BLaER1 treated with 17β-estradiol and CSF1 and Interleukin-3, amounts not matched to agents 10 nM and 100 nM (cell line): ENCODE data around the gene IRAK1BP1.
"Not testable (repeated sequence)": the region's sequence is repeated elsewhere in the genome, so short reads cannot be mapped to it uniquely, and the experiment has no call there.

ENCODE experiments used
- H3K27ac ChIP-seq, 11 experiments: shearing (Covaris generic); formaldehyde crosslinking; 2 replicates each; pipeline ENCODE4 v1.8.1; 2022
- H3K27me3 ChIP-seq, 11 experiments: shearing (Covaris generic); formaldehyde crosslinking; 2 replicates each; pipeline ENCODE4 v1.8.1; 2022
- H3K36me3 ChIP-seq, 11 experiments: shearing (Covaris generic); formaldehyde crosslinking; 2 replicates each; pipeline ENCODE4 v1.8.1; 2022
- H3K4me1 ChIP-seq, 10 experiments: shearing (Covaris generic); formaldehyde crosslinking; 2 replicates each; pipeline ENCODE4 v1.8.1; 2022
- H3K4me2 ChIP-seq, 11 experiments: shearing (Covaris generic); formaldehyde crosslinking; 2 replicates each; pipeline ENCODE4 v1.8.1; 2022
- H3K4me3 ChIP-seq, 10 experiments: shearing (Covaris generic); formaldehyde crosslinking; 2 replicates each; pipeline ENCODE4 v1.8.1; 2022
- H3K9ac ChIP-seq, 11 experiments: shearing (Covaris generic); formaldehyde crosslinking; 2 replicates each; pipeline ENCODE4 v1.8.1; 2022
- H3K9me3 ChIP-seq, 11 experiments: shearing (Covaris generic); formaldehyde crosslinking; replicated peaks in 1 of 11; 2 replicates each; pipeline ENCODE4 v1.8.1; 2022
- H4K20me1 ChIP-seq, 11 experiments: shearing (Covaris generic); formaldehyde crosslinking; 2 replicates each; pipeline ENCODE4 v1.8.1; 2022
- Cebpa-rat ChIP-seq, 11 experiments: shearing (Covaris generic); IDR thresholded peaks; 2 replicates each; pipeline ENCODE4 v1.8.1; 2022

The IRAK1BP1 gene

DNA sequence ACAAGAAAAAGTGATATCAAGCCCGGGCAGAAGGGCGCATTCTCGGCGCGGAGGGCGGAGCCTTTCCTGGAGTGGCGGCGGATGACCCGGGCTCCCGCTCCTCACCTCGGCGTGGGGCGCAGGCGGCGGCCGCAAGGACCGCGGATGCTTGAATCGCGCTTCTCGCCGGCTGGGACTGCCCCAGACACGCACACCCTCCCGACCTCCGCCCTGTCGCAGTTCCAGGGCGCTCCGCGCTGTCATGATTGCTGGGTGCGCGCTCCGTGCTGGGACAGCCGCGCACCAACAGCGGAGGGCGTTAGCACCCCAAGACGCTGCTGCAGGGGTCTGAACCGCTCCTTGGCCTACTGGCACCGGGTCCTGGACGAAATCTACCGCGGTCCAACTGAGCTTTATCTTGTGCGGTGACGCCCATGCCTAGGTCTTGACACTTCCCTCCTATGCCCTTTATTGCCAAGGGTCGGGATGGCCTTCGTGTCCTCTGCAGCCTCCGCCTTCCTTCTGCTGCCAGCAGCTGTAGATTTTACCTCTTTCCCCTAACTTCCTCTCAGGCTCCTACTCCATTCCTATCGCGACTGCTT is 43.3 kb downstream of the IRAK1BP1 start:
- no peak for TF ChIP-seq Cebpa-rat (IDR thresholded peaks at IDR 0.05)
- Histone ChIP-seq H4K20me1 (no peaks in the 10 kb centered on the region), H3K9me3 (peaks cover 0 to 10% (median 7%) of the 10 kb centered on the region in 11 experiments; a peak in 13 of 22 replicates), H3K27ac (peak overlapping the region in 3 of 11 experiments; percentile 78 to 83 (median 80); a peak in 1 of 22 replicates), H3K9ac (no peak overlapping the region), H3K27me3 (no peaks in the 10 kb centered on the region), H3K4me1 (peaks cover 0 to 34% (median 7%) of the 10 kb centered on the region in 10 experiments; a peak in 10 of 20 replicates), H3K4me2 (peak overlapping the region in 2 of 11 experiments; percentile 52 to 58; a peak in 1 of 22 replicates), H3K36me3 (no peaks in the 10 kb centered on the region), H3K4me3 (no peak overlapping the region)

DNA sequence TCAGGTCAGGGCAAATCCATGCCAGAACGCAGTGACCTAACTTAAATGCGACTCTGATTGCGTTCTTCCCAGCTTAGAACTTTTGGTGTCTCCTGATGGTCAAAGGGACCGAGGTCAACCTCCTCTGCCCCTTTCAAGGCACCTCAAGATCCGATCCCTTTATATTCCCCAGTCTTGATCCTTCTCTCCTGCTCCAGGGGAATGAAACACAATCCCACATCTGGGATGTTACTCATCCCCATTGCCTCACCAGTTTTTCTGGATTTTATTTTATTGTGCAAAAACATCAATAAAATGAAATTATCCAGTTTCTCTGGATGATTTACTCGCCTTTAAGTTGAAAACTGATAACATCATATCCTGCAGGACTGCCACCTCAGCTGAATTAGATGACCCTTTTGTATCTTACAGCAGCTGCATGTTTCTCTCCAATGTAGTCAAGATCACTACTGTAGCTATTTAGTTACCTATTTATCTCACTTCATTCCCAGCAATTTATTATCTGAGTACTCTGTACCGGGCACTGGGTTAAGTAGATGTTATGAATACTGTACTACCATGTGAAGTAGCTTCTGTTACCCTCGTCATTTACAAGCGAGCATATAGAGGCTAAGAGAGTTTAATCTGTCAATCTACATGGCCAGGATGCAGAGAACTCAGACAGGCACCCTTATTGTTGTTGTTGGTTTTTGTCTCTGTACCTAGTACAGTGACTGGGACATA is 44.0 kb downstream of the IRAK1BP1 start:
- no peak for TF ChIP-seq Cebpa-rat (IDR thresholded peaks at IDR 0.05)
- Histone ChIP-seq H3K4me3 (no peak overlapping the region), H3K36me3 (no peaks in the 10 kb centered on the region), H3K27ac (no peak overlapping the region), H3K9me3 (peaks cover 0 to 10% (median 7%) of the 10 kb centered on the region in 11 experiments; a peak in 14 of 22 replicates), H3K4me2 (no peak overlapping the region), H3K27me3 (no peaks in the 10 kb centered on the region), H3K4me1 (peaks cover 0 to 34% (median 7%) of the 10 kb centered on the region in 10 experiments; a peak in 10 of 20 replicates), H4K20me1 (no peaks in the 10 kb centered on the region), H3K9ac (no peak overlapping the region)

DNA sequence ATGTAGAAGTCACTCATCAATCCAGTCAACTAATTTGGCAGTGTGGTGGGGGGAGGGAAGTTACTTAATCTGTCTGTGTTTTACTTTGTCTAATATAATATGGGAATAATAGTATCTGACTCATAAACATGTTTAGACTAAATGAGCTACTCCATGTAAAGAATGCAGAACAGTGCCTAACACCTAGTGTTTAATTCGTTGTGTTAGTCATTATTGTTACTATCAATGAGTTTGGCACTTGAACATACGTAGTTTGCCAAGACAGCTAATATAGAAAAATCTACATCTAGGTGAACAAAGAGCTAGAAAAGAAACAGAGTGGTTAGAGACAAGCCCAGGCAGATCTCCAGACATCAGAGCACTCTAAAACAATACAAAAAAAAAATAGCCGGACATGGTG is 49.1 kb downstream of the IRAK1BP1 start:
- Histone ChIP-seq H3K27ac (no peak overlapping the region), H3K4me3 (no peak overlapping the region), H3K27me3 (no peaks in the 10 kb centered on the region), H3K9me3 (peaks cover 0 to 24% (median 10%) of the 10 kb centered on the region in 11 experiments; a peak in 12 of 22 replicates), H3K9ac (no peak overlapping the region), H3K4me1 (peaks cover 0 to 9% (median 0%) of the 10 kb centered on the region in 10 experiments; a peak in 2 of 20 replicates), H3K36me3 (no peaks in the 10 kb centered on the region), H3K4me2 (no peak overlapping the region), H4K20me1 (no peaks in the 10 kb centered on the region)
- TF ChIP-seq Cebpa-rat (IDR thresholded peaks at IDR 0.05): no peak

DNA sequence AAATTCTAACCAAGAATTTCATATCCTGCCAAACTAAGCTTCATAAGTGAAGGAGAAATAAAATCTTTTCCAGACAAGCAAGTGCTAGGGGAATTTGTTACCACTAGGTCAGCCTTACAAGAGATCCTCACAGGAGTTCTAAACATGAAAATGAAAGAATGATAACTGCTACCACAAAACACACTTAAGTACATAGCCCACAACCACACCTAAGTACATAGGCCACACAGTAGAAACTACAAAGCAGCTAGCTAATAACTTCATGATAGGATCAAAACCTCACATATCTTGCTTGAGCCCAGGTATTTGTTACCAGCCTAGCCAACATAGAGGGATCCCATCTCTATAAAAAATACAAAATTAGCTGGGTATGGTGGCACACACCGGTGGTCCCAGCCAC is 50.4 kb downstream of the IRAK1BP1 start:
- Histone ChIP-seq H3K9me3 (peaks cover 0 to 27% (median 10%) of the 10 kb centered on the region in 11 experiments; a peak in 12 of 22 replicates), H3K27ac (no peak overlapping the region), H3K4me1 (peaks cover 0 to 9% (median 0%) of the 10 kb centered on the region in 10 experiments; a peak in 2 of 20 replicates), H3K27me3 (no peaks in the 10 kb centered on the region), H3K4me2 (no peak overlapping the region), H3K36me3 (no peaks in the 10 kb centered on the region), H3K9ac (no peak overlapping the region), H4K20me1 (no peaks in the 10 kb centered on the region), H3K4me3 (no peak overlapping the region)
- no peak for TF ChIP-seq Cebpa-rat (IDR thresholded peaks at IDR 0.05)

DNA sequence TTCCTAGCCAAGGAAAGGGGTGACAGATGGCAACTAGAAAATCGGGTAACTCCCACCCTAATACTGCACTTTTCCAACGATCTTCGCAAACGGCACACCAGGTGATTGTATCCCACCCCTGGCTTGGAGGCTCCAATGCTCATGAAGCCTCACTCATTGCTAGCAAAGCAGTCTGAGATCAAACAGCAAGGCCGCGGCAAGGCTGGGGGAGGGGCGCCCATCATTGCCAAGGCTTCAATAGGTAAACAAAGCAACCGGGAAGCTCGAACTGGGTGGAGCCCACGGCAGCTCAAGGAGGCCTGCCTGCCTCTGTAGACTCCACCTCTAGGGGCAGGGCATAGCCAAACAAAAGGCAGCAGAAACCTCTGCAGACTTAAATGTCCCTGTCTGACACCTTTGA is 53.8 kb downstream of the IRAK1BP1 start:
- peaks cover 0 to 27% (median 10%) of the 10 kb centered on the region in 11 experiments; a peak in 12 of 22 replicates for H3K9me3 ChIP-seq
- H3K4me1 ChIP-seq, H3K27ac ChIP-seq, H3K9ac ChIP-seq, H3K27me3 ChIP-seq, H3K36me3 ChIP-seq, H3K4me3 ChIP-seq, H4K20me1 ChIP-seq, H3K4me2 ChIP-seq: not testable (repeated sequence)

DNA sequence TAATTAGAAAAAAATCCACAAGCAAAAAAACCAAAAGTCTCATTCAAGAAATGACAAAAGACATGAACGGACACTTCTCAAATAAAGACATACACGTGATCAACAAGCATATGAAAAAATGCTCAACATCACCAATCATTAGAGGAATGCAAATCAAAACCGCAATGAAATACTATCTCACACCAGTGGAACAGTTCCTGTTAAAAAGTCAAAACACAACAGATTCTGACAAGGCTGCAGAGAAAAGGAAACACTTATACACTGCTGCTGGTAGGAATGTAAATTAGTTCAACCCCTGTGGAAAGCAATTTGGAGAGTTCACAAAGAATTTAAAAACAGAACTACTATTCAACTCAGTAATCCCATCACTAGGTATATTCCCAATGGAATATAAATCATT is 58.0 kb downstream of the IRAK1BP1 start:
- no peak for TF ChIP-seq Cebpa-rat (IDR thresholded peaks at IDR 0.05)
- no peaks in the 10 kb centered on the region for H3K4me1 ChIP-seq
- no peak overlapping the region for H3K4me3 ChIP-seq
- H4K20me1 ChIP-seq: no peaks in the 10 kb centered on the region
- peaks cover 0 to 13% (median 6%) of the 10 kb centered on the region in 11 experiments; a peak in 8 of 22 replicates for H3K9me3 ChIP-seq
- no peak overlapping the region for H3K9ac ChIP-seq
- no peaks in the 10 kb centered on the region for H3K27me3 ChIP-seq
- H3K27ac ChIP-seq: no peak overlapping the region
- no peaks in the 10 kb centered on the region for H3K36me3 ChIP-seq
- no peak overlapping the region for H3K4me2 ChIP-seq

DNA sequence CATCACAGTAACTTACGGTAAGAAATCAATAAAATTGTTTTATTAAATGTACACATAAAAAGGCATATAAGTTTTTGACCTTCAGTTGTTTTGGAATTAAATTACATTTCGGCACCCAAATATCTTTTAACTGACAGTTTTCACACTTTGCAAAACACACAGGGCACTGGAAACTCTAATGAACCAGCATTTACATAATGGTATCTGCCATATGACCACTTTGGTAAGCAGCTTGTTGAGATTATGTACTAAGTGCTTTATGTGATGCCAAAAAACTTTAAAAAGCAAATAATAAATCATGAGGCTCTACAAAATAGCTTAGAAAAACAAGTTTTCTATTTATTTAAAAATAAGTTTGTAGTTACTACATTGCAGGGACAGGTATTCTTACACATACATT is 68.2 kb downstream of the IRAK1BP1 start:
- H3K27me3 ChIP-seq: no peaks in the 10 kb centered on the region
- TF ChIP-seq Cebpa-rat (IDR thresholded peaks at IDR 0.05): no peak
- peaks cover under 1 to 17% (median 2%) of the 10 kb centered on the region in 11 experiments; a peak in 13 of 22 replicates for H3K36me3 ChIP-seq
- no peaks in the 10 kb centered on the region for H3K4me1 ChIP-seq
- no peak overlapping the region for H3K9ac ChIP-seq
- H3K4me2 ChIP-seq: no peak overlapping the region
- no peak overlapping the region for H3K27ac ChIP-seq
- H3K9me3 ChIP-seq: peaks cover 0 to 4% (median 0%) of the 10 kb centered on the region in 11 experiments; a peak in 1 of 22 replicates
- no peak overlapping the region for H3K4me3 ChIP-seq
- no peaks in the 10 kb centered on the region for H4K20me1 ChIP-seq

DNA sequence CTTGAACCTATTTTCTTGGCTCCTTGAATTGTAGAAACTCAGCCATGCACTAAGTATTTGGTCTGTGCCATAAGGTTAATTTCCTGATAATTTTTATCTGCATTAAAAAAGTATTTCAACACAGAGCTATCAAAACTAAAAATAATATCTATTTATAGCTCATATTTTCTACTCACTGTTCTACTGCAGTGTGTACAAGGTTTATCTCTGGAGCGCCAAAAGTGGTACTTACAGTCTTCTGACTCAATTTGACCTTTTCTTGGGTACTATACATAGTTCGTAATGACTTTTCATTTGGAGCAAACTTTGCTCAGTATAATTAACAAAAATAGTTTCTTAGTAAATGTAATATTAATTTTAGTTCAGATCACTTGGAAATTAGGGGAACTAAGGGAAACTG is 69.2 kb downstream of the IRAK1BP1 start:
- H3K4me3 ChIP-seq: no peak overlapping the region
- H3K4me2 ChIP-seq: no peak overlapping the region
- no peak for TF ChIP-seq Cebpa-rat (IDR thresholded peaks at IDR 0.05)
- no peak overlapping the region for H3K9ac ChIP-seq
- no peak overlapping the region for H3K27ac ChIP-seq
- no peaks in the 10 kb centered on the region for H4K20me1 ChIP-seq
- H3K36me3 ChIP-seq: peaks cover 7 to 24% (median 8%) of the 10 kb centered on the region in 11 experiments; a peak in 16 of 22 replicates
- H3K27me3 ChIP-seq: no peaks in the 10 kb centered on the region
- H3K4me1 ChIP-seq: no peaks in the 10 kb centered on the region
- H3K9me3 ChIP-seq: peaks cover 0 to 4% (median 0%) of the 10 kb centered on the region in 11 experiments; a peak in 1 of 22 replicates

DNA sequence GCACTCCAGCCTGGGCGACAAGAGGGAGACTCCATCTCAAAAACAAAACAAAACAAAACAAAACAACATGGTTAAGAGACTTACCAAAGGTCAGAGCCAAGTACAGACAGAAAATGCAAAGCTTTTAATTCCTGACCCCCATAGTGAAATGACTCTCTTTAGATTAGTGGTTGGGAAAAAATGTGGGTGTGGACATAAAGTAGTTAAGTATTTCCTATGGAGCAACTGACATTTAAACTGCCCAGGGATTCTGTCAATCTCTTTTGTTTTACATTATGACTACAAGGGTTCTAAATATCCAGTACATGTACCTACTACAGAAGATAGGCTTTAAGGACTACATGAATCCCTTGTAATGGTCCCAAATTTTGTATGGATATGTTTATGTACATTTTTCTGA is 75.1 kb downstream of the IRAK1BP1 start:
- H3K9me3 ChIP-seq: no peaks in the 10 kb centered on the region
- peaks cover 22 to 71% (median 54%) of the 10 kb centered on the region in 11 experiments; a peak in 19 of 22 replicates for H3K36me3 ChIP-seq
- H3K4me1 ChIP-seq: 0 out of 20 replicates have a peak, but pooled peaks cover 0 to 4% (median 0%) of the 10 kb centered on the region in 10 experiments
- no peaks in the 10 kb centered on the region; a peak in 1 of 22 replicates for H4K20me1 ChIP-seq
- no peak overlapping the region for H3K4me3 ChIP-seq
- H3K27ac ChIP-seq: no peak overlapping the region
- no peak overlapping the region for H3K9ac ChIP-seq
- no peak overlapping the region for H3K4me2 ChIP-seq
- H3K27me3 ChIP-seq: no peaks in the 10 kb centered on the region
- no peak for TF ChIP-seq Cebpa-rat (IDR thresholded peaks at IDR 0.05)
